GM12872 (cell line): Measurements from ENCODE around the gene BRD7.

Source experiments
- CTCF ChIP-seq: IDR thresholded peaks from 3 replicates; pipeline ENCODE4 v1.5.1; 2011; ENCODE audit warnings: low read depth, mild to moderate bottlenecking, low read length, moderate library complexity; ENCODE audit not compliant: insufficient read depth

The BRD7 gene

DNA sequence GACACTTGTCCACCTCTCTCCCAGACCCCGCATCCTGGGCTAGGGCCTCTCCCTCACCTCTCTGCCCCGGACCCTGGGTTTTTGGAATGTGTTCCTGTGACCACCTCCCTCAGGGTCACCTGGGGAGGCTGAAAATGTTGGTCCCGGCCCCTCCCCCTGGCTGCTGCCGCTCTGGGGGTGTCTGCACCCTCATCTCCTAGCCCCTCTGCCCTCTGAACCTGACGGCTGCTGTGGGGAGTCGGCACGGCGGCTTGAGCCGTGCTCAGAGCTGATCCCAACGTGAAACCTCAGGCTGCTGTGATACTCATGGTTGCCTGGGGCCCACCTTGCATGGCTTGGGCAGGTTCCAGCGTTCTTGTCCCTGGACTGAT, 59.6 kb downstream of the BRD7 start:
- TF ChIP-seq CTCF = no peak

DNA sequence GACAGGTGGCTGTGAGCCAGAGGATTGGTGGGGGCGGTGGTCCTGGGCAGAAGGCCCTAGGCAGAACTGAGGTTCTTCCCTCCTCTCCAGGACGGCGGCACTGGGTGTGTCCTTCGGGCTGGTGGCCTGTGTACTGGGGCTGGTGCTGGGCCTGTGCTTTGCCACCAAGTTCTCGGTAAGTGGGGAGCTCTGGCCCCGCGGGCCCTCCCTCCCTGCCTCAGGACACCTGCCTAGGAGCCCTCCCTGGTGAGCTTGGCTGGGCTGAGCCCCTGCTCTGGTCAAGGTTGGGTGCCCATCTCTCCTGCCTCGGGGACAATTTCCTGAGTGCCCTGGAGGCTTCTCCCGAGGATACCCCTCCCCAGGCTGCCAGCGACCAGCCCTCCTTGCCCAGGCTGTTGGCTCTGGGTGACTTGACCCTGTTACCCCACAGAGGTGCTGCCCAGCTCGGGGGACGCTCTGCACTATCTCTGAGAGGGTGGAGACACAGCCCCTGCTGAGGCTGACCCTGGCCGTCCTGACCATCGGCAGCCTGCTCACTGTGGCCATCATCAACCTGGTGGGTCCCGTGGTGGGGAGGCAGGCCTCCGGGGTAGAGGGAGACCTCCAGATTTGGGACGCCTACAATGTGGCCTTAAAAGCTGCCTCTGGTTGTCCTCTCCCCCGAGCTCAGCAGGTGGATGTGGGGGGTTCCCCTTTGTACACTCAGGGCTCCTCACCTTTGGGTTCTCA, 60.4 kb downstream of the BRD7 start:
- no peak for TF ChIP-seq CTCF

GRCh38 chr16:50306287-50306686, 62.5 kb downstream of the BRD7 start:
- TF ChIP-seq CTCF = no peak

DNA sequence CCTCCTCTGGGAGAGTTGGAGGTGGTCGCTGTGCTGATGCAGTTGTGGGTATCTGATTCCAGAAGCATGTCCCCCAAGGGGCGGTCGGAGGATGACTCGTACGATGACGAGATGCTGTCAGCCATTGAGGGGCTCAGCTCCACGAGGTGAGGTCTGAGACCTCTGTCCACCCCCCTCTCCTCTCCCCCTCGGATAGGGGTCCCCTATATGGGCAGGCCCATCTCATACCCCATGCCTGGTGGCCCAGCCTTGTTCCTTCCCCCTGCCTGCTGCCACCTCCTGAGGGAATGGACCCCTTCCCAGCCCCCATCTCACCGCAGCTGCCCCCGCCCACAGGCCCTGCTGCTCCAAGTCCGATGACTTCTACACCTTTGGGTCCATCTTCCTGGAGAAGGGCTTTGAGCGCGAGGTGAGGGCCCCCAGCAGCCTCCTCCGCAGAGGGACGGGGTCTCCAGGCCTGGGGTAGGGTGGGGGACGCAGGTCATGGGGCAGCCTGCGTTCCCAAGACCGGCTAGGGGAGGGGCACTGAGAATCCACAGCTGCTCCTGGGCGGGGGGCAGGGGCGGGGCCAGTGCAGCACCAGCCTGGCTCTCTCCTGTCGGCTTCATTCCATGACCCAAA, 63.2 kb downstream of the BRD7 start:
- no peak for TF ChIP-seq CTCF

DNA sequence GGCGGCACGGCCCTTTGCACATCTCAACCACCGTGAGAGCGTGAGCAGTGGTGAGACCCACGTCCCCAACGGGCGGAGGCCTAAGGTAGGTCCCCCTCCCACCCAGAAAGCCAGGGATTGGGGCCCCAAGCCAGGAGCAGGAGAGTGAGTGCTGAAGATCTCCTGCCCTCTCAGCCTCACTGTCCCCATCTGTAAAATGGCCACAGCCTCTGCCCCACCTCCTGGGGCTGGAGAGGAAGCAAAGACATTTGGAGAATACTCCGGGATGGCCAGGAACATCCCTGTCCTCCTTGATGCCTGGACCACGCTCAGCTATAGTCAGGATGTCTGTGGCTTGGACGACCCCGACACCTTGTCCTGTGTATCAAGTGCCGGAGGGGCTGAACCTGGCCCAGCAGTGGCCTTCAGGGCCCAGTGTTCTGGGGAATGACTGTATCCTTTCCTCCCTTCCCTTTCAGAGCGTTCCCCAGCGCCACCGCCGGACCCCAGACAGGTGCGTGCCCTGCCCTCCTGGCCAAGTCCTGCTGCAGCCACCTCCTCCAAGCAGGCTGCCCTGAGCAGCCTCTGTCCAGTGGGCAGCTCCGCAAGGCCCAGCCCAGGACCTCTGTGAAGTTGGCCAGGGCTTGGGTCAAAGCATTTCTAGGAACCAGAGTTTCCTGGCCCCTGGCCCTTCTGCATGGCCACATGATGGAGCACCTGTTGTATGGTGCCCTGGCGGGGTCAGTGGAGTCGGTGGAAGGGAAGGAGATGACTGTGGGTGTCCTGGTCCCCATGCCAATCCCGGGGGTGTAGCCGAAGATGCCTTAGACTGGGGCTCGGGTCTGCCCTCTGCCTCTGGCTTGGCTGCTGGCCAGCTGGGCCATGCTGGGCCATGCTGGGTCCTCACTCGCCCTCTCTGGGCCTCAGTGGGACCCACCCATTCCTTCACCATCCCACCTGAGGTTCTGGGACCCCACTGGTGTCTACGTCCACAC, 64.0 kb downstream of the BRD7 start:
- no peak for TF ChIP-seq CTCF

DNA sequence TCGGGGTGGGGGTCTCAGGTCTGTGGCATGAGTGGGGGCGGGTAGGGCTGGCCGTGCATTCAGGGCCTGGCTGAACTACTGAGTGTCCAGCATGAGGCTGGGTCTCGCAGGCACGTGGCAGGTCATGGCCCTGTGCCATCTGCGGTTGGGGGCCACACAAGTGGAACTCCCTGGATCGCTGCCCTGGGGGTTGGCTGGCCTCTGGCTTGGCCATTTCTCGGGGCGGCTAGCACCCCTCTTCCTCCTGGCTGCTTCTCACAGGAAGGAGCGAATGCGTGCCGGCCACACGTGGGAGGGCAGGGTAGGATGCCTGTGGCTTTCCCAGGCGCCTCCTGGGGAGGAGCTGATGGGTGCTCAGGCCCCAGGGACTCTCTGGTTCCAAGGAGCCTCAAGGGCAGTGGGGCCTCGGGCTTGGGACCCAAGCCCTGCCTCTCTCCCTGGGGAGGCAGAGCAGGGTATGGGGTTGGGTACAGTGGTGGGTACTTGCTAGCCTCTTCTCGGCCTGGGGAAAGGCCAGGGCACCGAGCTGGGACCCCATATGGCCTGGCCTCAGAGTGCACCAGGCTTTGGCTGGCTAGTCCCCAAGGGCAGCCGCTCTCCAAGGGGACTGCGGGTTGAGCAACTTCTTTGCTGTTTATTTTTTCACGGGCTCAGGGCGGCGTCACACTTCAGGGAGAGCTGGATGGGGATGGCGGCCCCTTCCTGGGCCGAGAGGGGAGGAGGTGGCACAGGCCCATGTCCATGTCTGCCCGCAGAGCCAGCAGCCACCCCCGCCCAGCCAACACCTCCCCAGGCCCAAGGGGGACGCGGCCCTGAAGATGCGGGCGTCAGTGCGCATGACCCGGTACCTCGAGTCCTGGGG, 65.0 kb downstream of the BRD7 start:
- no peak for TF ChIP-seq CTCF
